H1 (cell line): ENCODE data around the gene MAPK1.

Source experiments
- CEBPB ChIP-seq: IDR thresholded peaks from 2 replicates; pipeline ENCODE4 v1.6.1; 2012; ENCODE audit warnings: low read depth, low read length
- POLR2A ChIP-seq, 2 experiments: IDR thresholded peaks; 1 replicate in 1 of 2; 2 replicates in 1 of 2; pipeline ENCODE4 v1.6.1; 2011; ENCODE audit warnings: low read depth in 2 of 2, low read length in 2 of 2, mild to moderate bottlenecking in 2 of 2; ENCODE audit errors: control extremely low read depth in 1 of 2
- RNF2 ChIP-seq: fragments of 200-900, 300-1000 bp; sonication (generic); IDR thresholded peaks from 2 replicates; pipeline ENCODE4 v1.7.1; 2016; ENCODE audit warnings: borderline replicate concordance, low read depth, mild to moderate bottlenecking, antibody characterized with exemption, low read length; ENCODE audit not compliant: poor library complexity, severe bottlenecking; ENCODE audit errors: missing control alignments
- SIN3A ChIP-seq, 2 experiments: IDR thresholded peaks in 1 of 2; conservative IDR thresholded peaks in 1 of 2; 2 replicates each; pipeline ENCODE4 v1.6.1; 2011 to 2012; ENCODE audit warnings: low read length in 2 of 2, improper control_type of control experiment in 1 of 2, low read depth in 1 of 2, mild to moderate bottlenecking in 1 of 2
- SRF ChIP-seq: IDR thresholded peaks from 2 replicates; pipeline ENCODE4 v1.6.1; 2011; ENCODE audit warnings: mild to moderate bottlenecking, low read depth, low read length, moderate library complexity
- TAF1 ChIP-seq: IDR thresholded peaks from 2 replicates; pipeline ENCODE4 v1.6.1; 2011; ENCODE audit warnings: mild to moderate bottlenecking, low read depth, low read length
- TF ChIP-seq, protein P1 (sequence below), 3 experiments: IDR thresholded peaks; 1 replicate in 2 of 3; 2 replicates in 1 of 3; pipeline versions ENCODE4 v1.5.1 to v1.6.1; 2011; ENCODE audit warnings: low read length in 3 of 3, mild to moderate bottlenecking in 3 of 3, inconsistent platforms in 2 of 3, low read depth in 1 of 3, moderate library complexity in 1 of 3; ENCODE audit not compliant: insufficient read depth in 1 of 3; ENCODE audit errors: control extremely low read depth in 1 of 3

DNA sequence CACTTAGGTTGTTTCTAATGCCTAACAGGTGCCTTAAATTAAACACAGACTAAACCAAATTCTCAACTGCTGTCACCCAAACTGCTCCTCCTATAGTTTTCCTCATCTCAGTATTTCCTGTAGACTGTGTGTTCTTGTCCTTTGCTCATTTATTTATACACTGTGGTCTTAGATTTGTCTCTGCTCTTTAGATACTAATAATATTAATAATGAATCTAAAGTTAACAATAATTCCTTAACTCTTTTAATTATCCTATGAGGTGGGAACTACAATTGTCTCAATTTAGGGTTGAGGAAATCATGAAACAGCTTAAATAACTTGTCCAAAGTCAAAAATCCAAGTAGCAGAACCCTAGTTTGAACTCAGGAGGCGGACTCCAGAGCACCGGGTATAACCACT, 88.0 kb downstream of the MAPK1 start:
- TF ChIP-seq SRF, result no peak
- TF ChIP-seq, protein P1, sequence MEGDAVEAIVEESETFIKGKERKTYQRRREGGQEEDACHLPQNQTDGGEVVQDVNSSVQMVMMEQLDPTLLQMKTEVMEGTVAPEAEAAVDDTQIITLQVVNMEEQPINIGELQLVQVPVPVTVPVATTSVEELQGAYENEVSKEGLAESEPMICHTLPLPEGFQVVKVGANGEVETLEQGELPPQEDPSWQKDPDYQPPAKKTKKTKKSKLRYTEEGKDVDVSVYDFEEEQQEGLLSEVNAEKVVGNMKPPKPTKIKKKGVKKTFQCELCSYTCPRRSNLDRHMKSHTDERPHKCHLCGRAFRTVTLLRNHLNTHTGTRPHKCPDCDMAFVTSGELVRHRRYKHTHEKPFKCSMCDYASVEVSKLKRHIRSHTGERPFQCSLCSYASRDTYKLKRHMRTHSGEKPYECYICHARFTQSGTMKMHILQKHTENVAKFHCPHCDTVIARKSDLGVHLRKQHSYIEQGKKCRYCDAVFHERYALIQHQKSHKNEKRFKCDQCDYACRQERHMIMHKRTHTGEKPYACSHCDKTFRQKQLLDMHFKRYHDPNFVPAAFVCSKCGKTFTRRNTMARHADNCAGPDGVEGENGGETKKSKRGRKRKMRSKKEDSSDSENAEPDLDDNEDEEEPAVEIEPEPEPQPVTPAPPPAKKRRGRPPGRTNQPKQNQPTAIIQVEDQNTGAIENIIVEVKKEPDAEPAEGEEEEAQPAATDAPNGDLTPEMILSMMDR (IDR thresholded peaks at IDR 0.05; ENCODE audit: control extremely low read depth in 1 of 3, insufficient read depth in 1 of 3, low read depth in 1 of 3, low read length in 3 of 3), result no peak
- TF ChIP-seq CEBPB, result no peak
- TF ChIP-seq SIN3A (conservative IDR thresholded peaks at IDR 0.05 in 1 of 2, IDR thresholded peaks at IDR 0.05 in 1 of 2; ENCODE audit: low read depth in 1 of 2, low read length in 2 of 2), result no peak
- no peak for TF ChIP-seq TAF1
- TF ChIP-seq POLR2A (IDR thresholded peaks at IDR 0.05; ENCODE audit: control extremely low read depth in 1 of 2, low read depth in 2 of 2, low read length in 2 of 2), result no peak
- TF ChIP-seq RNF2, result no peak
